A549 (cell line): ENCODE data around the gene UBAC1.

Experiments
- CHD2 ChIP-seq: fragments of 150-350 bp; IDR thresholded peaks from 2 replicates; pipeline ENCODE4 v1.6.1; 2014; ENCODE audit warnings: low read length; ENCODE audit not compliant: partially characterized antibody
- CHD4 ChIP-seq: fragments of 200-600 bp; sonication (generic); IDR thresholded peaks from 2 replicates; pipeline ENCODE4 v1.6.1; 2016; ENCODE audit warnings: antibody characterized with exemption, mild to moderate bottlenecking, borderline replicate concordance
- EP300 ChIP-seq, 2 experiments: fragments of >200 bp; sonication (Bioruptor Twin); formaldehyde crosslinking; IDR thresholded peaks; 2 replicates in 1 of 2; 3 replicates in 1 of 2; pipeline ENCODE4 v1.6.1; 2016 to 2017
- JUNB ChIP-seq: fragments of >200 bp; sonication (Bioruptor Twin); formaldehyde crosslinking; IDR thresholded peaks from 2 replicates; pipeline ENCODE4 v1.6.1; 2016
- NR3C1 ChIP-seq: fragments of >200 bp; sonication (Bioruptor Twin); formaldehyde crosslinking; IDR thresholded peaks from 3 replicates; pipeline ENCODE4 v1.6.1; 2017
- POLR2A ChIP-seq: IDR thresholded peaks from 2 replicates; pipeline ENCODE4 v1.6.1; 2012; ENCODE audit warnings: mild to moderate bottlenecking, low read length
- RARB ChIP-seq: fragments of 250-450 bp; sonication (Bioruptor Pico); IDR thresholded peaks from 2 replicates; pipeline ENCODE4 v1.8.0; 2021; ENCODE audit warnings: mild to moderate bottlenecking, moderate library complexity
- TF ChIP-seq, protein P1 (sequence below): fragments of >200 bp; sonication (Bioruptor Twin); formaldehyde crosslinking; IDR thresholded peaks from 3 replicates; pipeline ENCODE4 v1.5.1; 2016
- TF ChIP-seq, protein P2 (sequence below): fragments of 200-600 bp; sonication (generic); IDR thresholded peaks from 2 replicates; pipeline ENCODE4 v1.6.1; 2016; ENCODE audit warnings: antibody characterized with exemption, mild to moderate bottlenecking, moderate library complexity

DNA sequence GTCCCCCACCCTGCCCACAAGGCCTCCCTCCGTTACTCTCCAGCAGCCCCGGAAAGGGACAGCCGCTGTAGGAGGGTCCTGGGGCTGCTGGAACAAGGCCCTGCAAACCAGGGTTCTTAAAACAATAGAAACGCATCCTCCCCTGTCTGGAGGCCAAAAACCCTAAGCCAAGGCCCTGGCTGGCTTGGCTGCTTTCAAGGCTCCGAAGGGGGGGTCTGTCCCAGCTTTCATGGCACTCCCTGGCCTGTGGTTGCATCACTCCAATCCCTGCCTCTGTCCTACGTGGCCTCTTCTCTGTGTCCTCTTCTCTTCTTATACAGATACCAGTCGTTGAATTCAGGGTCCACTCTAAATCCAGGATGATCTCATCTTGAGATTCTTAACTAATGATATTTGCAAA lies 7.4 kb upstream of the UBAC1 start:
- TF ChIP-seq JUNB (no peak), RARB (CRISPR knock-in tag) (no peak), EP300 (IDR thresholded peaks at IDR 0.05) (no peak), POLR2A (no peak), NR3C1 (no peak), CHD4 (no peak), CHD2 (no peak)
- TF ChIP-seq, protein P1, sequence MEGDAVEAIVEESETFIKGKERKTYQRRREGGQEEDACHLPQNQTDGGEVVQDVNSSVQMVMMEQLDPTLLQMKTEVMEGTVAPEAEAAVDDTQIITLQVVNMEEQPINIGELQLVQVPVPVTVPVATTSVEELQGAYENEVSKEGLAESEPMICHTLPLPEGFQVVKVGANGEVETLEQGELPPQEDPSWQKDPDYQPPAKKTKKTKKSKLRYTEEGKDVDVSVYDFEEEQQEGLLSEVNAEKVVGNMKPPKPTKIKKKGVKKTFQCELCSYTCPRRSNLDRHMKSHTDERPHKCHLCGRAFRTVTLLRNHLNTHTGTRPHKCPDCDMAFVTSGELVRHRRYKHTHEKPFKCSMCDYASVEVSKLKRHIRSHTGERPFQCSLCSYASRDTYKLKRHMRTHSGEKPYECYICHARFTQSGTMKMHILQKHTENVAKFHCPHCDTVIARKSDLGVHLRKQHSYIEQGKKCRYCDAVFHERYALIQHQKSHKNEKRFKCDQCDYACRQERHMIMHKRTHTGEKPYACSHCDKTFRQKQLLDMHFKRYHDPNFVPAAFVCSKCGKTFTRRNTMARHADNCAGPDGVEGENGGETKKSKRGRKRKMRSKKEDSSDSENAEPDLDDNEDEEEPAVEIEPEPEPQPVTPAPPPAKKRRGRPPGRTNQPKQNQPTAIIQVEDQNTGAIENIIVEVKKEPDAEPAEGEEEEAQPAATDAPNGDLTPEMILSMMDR: no peak
- TF ChIP-seq, protein P2, sequence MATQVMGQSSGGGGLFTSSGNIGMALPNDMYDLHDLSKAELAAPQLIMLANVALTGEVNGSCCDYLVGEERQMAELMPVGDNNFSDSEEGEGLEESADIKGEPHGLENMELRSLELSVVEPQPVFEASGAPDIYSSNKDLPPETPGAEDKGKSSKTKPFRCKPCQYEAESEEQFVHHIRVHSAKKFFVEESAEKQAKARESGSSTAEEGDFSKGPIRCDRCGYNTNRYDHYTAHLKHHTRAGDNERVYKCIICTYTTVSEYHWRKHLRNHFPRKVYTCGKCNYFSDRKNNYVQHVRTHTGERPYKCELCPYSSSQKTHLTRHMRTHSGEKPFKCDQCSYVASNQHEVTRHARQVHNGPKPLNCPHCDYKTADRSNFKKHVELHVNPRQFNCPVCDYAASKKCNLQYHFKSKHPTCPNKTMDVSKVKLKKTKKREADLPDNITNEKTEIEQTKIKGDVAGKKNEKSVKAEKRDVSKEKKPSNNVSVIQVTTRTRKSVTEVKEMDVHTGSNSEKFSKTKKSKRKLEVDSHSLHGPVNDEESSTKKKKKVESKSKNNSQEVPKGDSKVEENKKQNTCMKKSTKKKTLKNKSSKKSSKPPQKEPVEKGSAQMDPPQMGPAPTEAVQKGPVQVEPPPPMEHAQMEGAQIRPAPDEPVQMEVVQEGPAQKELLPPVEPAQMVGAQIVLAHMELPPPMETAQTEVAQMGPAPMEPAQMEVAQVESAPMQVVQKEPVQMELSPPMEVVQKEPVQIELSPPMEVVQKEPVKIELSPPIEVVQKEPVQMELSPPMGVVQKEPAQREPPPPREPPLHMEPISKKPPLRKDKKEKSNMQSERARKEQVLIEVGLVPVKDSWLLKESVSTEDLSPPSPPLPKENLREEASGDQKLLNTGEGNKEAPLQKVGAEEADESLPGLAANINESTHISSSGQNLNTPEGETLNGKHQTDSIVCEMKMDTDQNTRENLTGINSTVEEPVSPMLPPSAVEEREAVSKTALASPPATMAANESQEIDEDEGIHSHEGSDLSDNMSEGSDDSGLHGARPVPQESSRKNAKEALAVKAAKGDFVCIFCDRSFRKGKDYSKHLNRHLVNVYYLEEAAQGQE: no peak
